GM18951 (cell line): ENCODE measurements around the gene DGLUCY.
"Not testable (repeated sequence)": the region's sequence is repeated elsewhere in the genome, so short reads cannot be mapped to it uniquely, and the experiment has no call there.

Experiments
- POLR2A ChIP-seq: IDR thresholded peaks from 4 replicates; pipeline ENCODE4 v1.6.1; 2011; ENCODE audit warnings: mild to moderate bottlenecking; ENCODE audit not compliant: insufficient read length, insufficient read depth; ENCODE audit errors: extremely low read depth
- in situ Hi-C: fragments of 300-500 bp; cut with MboI; formaldehyde crosslinking; loops from one replicate; pipeline ENCODE4 v1.12.0; 2022; ENCODE audit warnings: low sequenced_read_pairs, mixed read lengths, inconsistent platforms; ENCODE audit not compliant: unreplicated experiment

Gene DGLUCY

GRCh38 chr14:91175291-91176201, 61.7 kb downstream of the DGLUCY start:
- in situ Hi-C loops, result loop anchor here (5.0 to 10.0 kb wide), 3 partner anchors 112 to 268 kb away; no protein-coding TSS in a partner anchor
- no peak for TF ChIP-seq POLR2A

GRCh38 chr14:91177073-91178034, 63.5 kb downstream of the DGLUCY start:
- no peak for TF ChIP-seq POLR2A
- in situ Hi-C loops, result loop anchor here (5.0 to 10.0 kb wide), 3 partner anchors 110 to 270 kb away; no protein-coding TSS in a partner anchor

GRCh38 chr14:91180611-91181010, 66.7 kb downstream of the DGLUCY start:
- no peak for TF ChIP-seq POLR2A
- in situ Hi-C loops, result no loop called here

GRCh38 chr14:91182753-91183152, 68.9 kb downstream of the DGLUCY start:
- in situ Hi-C loops, result not testable (repeated sequence)

GRCh38 chr14:91184559-91184958, 70.7 kb downstream of the DGLUCY start:
- TF ChIP-seq POLR2A, result no peak
- in situ Hi-C loops, result no loop called here

GRCh38 chr14:91185721-91186120, 71.8 kb downstream of the DGLUCY start:
- no peak for TF ChIP-seq POLR2A
- in situ Hi-C loops, result no loop called here

GRCh38 chr14:91186515-91187066, 72.7 kb downstream of the DGLUCY start:
- in situ Hi-C loops, result no loop called here
- no peak for TF ChIP-seq POLR2A

- in situ Hi-C loops, result no loop called here
- no peak for TF ChIP-seq POLR2A
Observed at GRCh38 chr14:91187271-91187670, 73.4 kb downstream of the DGLUCY start.

GRCh38 chr14:91190853-91191252, 77.0 kb downstream of the DGLUCY start:
- TF ChIP-seq POLR2A, result no peak
- in situ Hi-C loops, result no loop called here

- TF ChIP-seq POLR2A, result no peak
- in situ Hi-C loops, result no loop called here
Observed at GRCh38 chr14:91193069-91193468, 79.2 kb downstream of the DGLUCY start.

- in situ Hi-C loops, result no loop called here
- no peak for TF ChIP-seq POLR2A
Observed at GRCh38 chr14:91195881-91196280, 82.0 kb downstream of the DGLUCY start.

GRCh38 chr14:91197631-91198030, 83.8 kb downstream of the DGLUCY start:
- TF ChIP-seq POLR2A, result no peak
- in situ Hi-C loops, result no loop called here

GRCh38 chr14:91200802-91201201, 86.9 kb downstream of the DGLUCY start:
- in situ Hi-C loops, result not testable (repeated sequence)
